ENCODE data around the gene OBP2A. TPM values are rescaled to one million over a fixed set of nuclear protein-coding genes. Genes with fewer than 3 reads are reported as not detected.
"Not testable (repeated sequence)": the region's sequence is repeated elsewhere in the genome, so short reads cannot be mapped to it uniquely, and the experiment has no call there.

Gene OBP2A
- total RNA-seq, 1 donor from 2014 or later = not detected

DNA sequence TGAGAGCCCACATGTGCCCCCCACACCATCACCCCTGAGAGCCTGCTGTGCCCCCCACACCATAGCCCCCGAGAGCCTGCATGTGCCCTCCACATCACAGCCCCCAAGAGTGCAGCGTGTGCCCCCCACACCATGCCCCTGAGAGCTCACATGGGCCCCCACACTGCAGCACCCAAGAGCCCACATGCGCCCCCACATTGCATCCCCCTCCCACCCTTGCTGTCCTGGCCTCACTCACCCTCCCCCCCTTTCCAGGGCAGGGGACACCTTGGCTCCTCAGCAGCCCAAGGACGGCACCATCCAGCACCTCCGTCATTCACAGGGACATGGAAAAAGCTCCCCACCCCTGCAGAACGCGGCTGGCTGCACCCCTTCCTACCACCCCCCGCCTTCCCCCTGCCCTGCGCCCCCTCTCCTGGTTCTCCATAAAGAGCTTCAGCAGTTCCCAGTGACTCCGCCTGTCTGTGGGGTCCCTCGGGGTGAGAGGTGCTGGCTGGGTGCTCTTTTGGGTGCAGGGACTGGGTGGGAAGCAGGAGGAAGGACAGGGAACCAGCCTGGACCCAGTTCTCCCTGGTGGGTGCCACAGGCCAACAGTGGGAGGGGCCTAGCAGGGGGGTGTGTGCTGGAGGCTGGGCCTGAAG, 19.7 kb upstream of the OBP2A start:
- no peak for DNase-seq (ENCODE audit: low spot score)
- Mint-ChIP-seq H3K27ac (ENCODE audit: unreplicated experiment) (no peak overlapping the region), H3K4me3 (ENCODE audit: unreplicated experiment) (no peak overlapping the region), H3K36me3 (ENCODE audit: low read depth, unreplicated experiment) (no peaks in the 10 kb centered on the region), H3K4me1 (ENCODE audit: unreplicated experiment) (peaks cover 4% of the 10 kb centered on the region), H3K9me3 (ENCODE audit: unreplicated experiment) (no peaks in the 10 kb centered on the region), H3K27me3 (ENCODE audit: unreplicated experiment) (no peaks in the 10 kb centered on the region)
- TF ChIP-seq, protein P1, sequence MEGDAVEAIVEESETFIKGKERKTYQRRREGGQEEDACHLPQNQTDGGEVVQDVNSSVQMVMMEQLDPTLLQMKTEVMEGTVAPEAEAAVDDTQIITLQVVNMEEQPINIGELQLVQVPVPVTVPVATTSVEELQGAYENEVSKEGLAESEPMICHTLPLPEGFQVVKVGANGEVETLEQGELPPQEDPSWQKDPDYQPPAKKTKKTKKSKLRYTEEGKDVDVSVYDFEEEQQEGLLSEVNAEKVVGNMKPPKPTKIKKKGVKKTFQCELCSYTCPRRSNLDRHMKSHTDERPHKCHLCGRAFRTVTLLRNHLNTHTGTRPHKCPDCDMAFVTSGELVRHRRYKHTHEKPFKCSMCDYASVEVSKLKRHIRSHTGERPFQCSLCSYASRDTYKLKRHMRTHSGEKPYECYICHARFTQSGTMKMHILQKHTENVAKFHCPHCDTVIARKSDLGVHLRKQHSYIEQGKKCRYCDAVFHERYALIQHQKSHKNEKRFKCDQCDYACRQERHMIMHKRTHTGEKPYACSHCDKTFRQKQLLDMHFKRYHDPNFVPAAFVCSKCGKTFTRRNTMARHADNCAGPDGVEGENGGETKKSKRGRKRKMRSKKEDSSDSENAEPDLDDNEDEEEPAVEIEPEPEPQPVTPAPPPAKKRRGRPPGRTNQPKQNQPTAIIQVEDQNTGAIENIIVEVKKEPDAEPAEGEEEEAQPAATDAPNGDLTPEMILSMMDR (IDR thresholded peaks at IDR 0.05; ENCODE audit: unreplicated experiment) = no peak

DNA sequence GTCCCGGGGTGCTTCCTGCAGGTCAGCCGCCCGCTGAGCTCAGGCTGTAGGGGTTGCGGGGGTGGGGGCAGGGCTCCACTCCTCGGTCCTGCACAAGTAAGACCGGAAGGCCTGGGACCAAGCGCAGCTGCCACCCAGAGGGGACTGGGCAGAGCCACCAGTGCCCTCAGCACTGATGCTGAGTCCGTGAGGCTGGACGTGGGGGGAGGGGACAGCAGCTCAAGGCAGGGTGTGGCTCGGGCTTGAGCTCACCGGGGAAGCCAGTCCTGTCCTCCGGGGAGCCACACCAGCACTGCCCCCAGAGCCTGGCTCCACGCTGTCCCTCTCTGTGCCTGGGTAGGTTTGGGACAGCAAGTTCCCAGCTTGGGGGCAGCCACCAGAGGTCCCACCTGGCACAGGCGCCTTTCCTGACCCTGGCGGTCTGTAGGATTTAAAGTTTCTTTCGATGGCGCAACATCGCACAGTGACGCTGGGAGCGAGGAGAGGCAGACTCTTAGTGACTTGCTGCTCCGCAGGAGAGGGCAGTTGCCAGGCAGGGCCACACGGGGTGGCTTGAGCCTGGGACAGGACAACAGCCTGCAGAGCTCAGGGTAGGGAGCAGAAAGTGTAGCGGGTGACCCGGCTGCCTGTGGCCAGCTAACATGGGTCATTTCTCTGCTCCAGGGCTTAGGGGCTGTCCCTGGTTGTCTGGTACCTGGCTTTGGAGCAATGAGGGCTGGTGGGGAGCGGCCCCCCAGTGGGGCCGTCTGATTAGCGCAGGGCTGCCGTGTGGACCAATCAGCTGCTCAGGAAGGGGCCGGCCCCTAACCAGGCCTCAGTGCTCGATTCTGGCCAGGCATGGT, 19.0 kb upstream of the OBP2A start:
- H3K36me3 Mint-ChIP-seq (ENCODE audit: low read depth, unreplicated experiment) = no peaks in the 10 kb centered on the region
- H3K27ac Mint-ChIP-seq (ENCODE audit: unreplicated experiment) = no peak overlapping the region
- peaks cover 4% of the 10 kb centered on the region for H3K4me1 Mint-ChIP-seq (ENCODE audit: unreplicated experiment)
- H3K9me3 Mint-ChIP-seq (ENCODE audit: unreplicated experiment) = no peaks in the 10 kb centered on the region
- H3K4me3 Mint-ChIP-seq (ENCODE audit: unreplicated experiment) = no peak overlapping the region
- no peak for DNase-seq (ENCODE audit: low spot score)
- TF ChIP-seq, protein P1 (IDR thresholded peaks at IDR 0.05; ENCODE audit: unreplicated experiment) = no peak
- no peaks in the 10 kb centered on the region for H3K27me3 Mint-ChIP-seq (ENCODE audit: unreplicated experiment)

GRCh38 chr9:135528842-135529435, 17.0 kb upstream of the OBP2A start:
- H3K9me3 Mint-ChIP-seq (ENCODE audit: unreplicated experiment); H3K27me3 Mint-ChIP-seq (ENCODE audit: unreplicated experiment); H3K27ac Mint-ChIP-seq (ENCODE audit: unreplicated experiment); H3K4me1 Mint-ChIP-seq (ENCODE audit: unreplicated experiment); DNase-seq (ENCODE audit: low spot score); H3K36me3 Mint-ChIP-seq (ENCODE audit: low read depth, unreplicated experiment); H3K4me3 Mint-ChIP-seq (ENCODE audit: unreplicated experiment): not testable (repeated sequence)

DNA sequence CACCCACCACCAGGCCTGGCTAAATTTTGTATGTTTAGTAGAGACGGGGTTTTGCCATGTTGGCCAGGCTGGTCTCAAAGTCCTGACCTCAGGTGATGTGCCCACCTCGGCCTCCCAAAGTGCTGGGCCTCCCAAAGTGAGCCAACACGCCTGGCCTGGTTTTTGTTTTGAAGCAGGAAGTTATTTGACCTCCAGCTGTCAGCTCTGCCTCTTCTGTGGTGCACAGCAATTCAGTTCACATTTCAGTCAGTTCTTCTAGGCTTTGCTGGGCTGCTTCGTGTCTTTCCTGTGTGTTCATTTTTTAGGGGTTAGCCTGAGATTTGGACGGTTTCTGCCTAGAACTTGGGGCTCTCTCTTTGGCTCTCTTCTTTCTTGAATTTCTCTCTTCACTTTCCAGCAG, 15.8 kb upstream of the OBP2A start:
- Mint-ChIP-seq H3K4me1 (ENCODE audit: unreplicated experiment) (peaks cover 7% of the 10 kb centered on the region), H3K27me3 (ENCODE audit: unreplicated experiment) (no peaks in the 10 kb centered on the region), H3K27ac (ENCODE audit: unreplicated experiment) (no peak overlapping the region), H3K9me3 (ENCODE audit: unreplicated experiment) (no peaks in the 10 kb centered on the region), H3K4me3 (ENCODE audit: unreplicated experiment) (no peak overlapping the region), H3K36me3 (ENCODE audit: low read depth, unreplicated experiment) (no peaks in the 10 kb centered on the region)
- TF ChIP-seq, protein P1 (IDR thresholded peaks at IDR 0.05; ENCODE audit: unreplicated experiment) = no peak
- DNase-seq (ENCODE audit: low spot score) = no peak

GRCh38 chr9:135531096-135531495, 14.8 kb upstream of the OBP2A start:
- no peak for DNase-seq (ENCODE audit: low spot score)
- Mint-ChIP-seq H3K27ac (ENCODE audit: unreplicated experiment) (no peak overlapping the region), H3K27me3 (ENCODE audit: unreplicated experiment) (no peaks in the 10 kb centered on the region), H3K9me3 (ENCODE audit: unreplicated experiment) (no peaks in the 10 kb centered on the region), H3K4me3 (ENCODE audit: unreplicated experiment) (no peak overlapping the region), H3K36me3 (ENCODE audit: low read depth, unreplicated experiment) (no peaks in the 10 kb centered on the region), H3K4me1 (ENCODE audit: unreplicated experiment) (peaks cover 7% of the 10 kb centered on the region)
- TF ChIP-seq, protein P1 (IDR thresholded peaks at IDR 0.05; ENCODE audit: unreplicated experiment) = no peak
